CD4-positive, alpha-beta T cell treated with Interleukin-17A for 1 hour (primary cell): ENCODE measurements around the gene FMO3.

Experiments used
- DNase-seq: peaks from one replicate; pipeline ENCODE4 v3.0.0-alpha.2; 2020

FMO3 gene

GRCh38 chr1:171090604-171091003, at the start of gene FMO3:
Gene FMO3 (plus strand): TSS chr1:171090905. CDS start chr1:171092659, 1,754 bp downstream.
- DNase-seq, result no peak

- DNase-seq, result no peak
Measured at GRCh38 chr1:171048014-171048413, 42.7 kb upstream of the FMO3 start.

- no peak for DNase-seq
Measured at GRCh38 chr1:171052977-171053376, 37.7 kb upstream of the FMO3 start.

DNA sequence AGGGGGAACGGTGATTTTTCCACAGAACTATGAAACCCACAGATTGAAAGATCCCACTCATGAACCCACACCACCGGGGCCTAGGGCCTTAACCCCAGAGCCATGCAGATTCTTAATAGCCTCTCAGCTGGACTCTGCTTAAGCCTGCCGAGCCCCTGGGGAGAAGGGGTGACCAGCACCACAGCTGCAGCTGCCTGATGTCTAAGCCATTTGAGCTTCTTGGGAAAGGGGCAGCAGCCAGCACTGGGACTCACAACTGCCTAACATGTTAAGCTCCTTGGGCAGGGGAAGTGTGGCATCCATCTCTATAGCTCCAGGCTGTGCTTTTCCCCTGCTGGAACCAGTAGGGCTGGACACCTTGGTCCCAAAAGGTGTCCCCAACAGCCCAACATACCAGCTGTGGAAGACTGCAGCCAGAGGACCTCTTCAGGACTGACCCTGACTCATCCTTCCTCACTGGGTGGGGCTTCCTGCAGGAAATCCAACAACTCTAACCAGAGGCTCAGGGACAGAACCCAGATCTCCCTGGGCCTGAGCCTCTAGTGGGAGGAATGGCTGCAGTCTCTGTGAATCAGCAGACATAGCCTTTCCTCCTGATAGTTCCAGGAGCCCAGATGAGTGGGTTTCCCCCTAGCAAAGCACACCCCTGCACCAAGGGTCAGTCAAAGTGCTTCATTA, 34.6 kb upstream of the FMO3 start:
- no peak for DNase-seq

GRCh38 chr1:171061425-171062143, 29.1 kb upstream of the FMO3 start:
- no peak for DNase-seq

GRCh38 chr1:171062902-171063301, 27.8 kb upstream of the FMO3 start:
- no peak for DNase-seq

DNA sequence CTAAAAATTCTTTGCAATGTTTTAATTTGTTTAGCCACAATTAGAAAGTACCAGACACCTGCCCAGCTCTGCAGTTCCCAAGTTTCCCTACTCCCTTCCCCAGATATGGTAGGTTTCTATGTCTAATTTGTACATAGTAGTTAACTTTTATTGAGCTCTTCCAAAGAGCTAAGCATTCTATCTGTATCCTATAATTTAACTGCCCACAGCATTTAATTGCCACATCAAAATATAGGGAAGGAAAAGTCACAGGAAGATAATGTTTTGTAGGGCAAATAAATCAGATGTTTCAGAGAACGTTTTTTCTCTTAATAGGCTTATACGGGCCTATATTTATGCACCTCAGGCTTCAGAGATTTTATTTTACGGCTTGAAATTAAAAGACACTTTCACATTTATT, 15.7 kb upstream of the FMO3 start:
- DNase-seq, result no peak

GRCh38 chr1:171081314-171081753, 9.4 kb upstream of the FMO3 start:
- DNase-seq, result no peak

DNA sequence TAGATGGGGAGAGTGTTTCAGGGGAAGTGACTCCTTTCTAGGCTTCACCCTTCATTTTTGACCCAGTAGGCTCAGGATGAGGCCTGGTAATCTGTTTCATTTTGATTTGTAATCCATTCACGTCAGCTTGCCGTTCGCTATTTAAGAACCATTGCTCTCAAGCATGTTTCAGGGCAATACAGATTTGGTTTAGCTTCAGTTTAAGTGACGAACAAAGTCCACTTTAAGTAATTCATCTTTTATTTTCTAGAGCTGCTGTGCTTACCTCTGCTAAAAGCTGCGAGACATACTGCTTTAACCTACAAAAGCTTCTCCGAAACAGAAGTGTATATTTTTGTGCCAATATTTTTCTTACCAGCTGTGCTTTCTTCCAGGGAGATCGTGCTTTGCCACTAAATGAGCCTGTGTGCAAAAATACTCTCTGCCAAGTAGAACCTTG, 8.9 kb upstream of the FMO3 start:
- no peak for DNase-seq

- DNase-seq, result no peak
Measured at GRCh38 chr1:171082606-171083005, 8.1 kb upstream of the FMO3 start.

DNA sequence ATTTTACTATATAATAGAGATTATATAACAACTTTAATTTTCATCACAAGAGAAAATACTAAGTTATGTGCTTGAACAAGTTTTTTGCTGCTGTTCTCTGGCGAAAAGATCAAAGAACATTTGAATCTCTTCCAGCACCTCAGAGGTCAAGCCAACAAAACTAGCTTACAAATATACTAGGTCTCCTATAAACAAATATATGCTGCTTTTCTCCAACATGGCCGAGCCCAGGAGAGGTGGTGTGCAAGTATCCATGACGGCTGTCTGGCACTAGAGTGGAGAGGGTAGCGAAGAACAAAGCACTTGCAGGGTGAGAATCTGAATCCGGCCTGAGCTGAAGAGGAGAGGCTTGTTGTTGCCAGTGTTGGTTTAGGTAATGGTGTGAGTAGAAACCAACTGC, 7.5 kb upstream of the FMO3 start:
- no peak for DNase-seq

GRCh38 chr1:171084091-171084490, 6.6 kb upstream of the FMO3 start:
- DNase-seq, result no peak

GRCh38 chr1:171084870-171085269, 5.8 kb upstream of the FMO3 start:
- DNase-seq, result no peak

GRCh38 chr1:171087896-171088295, 2.8 kb upstream of the FMO3 start:
- no peak for DNase-seq

- DNase-seq, result no peak
Measured at GRCh38 chr1:171103862-171104261, 13.2 kb downstream of the FMO3 start.

DNA sequence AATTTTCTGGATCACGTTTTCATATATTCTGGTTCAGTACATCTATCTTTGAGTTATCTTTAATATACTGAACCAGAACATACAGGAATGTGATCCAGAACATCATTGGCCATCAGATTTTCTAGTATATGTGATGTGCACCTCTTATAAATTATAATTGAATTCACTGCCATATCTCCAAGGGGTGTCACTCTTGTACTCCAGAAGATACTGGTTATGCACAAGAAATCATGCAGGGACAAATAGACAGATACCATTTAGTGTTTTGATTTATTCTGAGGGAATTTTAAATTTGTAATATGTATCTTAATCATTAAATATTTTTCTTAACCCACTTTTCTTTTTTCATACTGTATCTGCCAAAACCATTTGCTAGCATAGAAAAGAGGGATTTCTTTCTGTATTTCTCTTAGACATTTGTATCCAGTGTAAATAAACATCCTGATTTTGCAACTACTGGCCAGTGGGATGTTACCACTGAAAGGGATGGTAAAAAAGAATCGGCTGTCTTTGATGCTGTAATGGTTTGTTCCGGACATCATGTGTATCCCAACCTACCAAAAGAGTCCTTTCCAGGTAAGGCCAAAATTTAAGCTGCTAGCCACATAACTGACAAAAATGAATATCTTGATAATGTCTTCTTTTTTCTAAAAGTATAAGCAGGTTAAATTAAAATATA, 16.7 kb downstream of the FMO3 start:
- no peak for DNase-seq

- DNase-seq, result no peak
Measured at GRCh38 chr1:171107969-171108368, 17.3 kb downstream of the FMO3 start.

GRCh38 chr1:171109966-171110365, 19.3 kb downstream of the FMO3 start:
- no peak for DNase-seq

DNA sequence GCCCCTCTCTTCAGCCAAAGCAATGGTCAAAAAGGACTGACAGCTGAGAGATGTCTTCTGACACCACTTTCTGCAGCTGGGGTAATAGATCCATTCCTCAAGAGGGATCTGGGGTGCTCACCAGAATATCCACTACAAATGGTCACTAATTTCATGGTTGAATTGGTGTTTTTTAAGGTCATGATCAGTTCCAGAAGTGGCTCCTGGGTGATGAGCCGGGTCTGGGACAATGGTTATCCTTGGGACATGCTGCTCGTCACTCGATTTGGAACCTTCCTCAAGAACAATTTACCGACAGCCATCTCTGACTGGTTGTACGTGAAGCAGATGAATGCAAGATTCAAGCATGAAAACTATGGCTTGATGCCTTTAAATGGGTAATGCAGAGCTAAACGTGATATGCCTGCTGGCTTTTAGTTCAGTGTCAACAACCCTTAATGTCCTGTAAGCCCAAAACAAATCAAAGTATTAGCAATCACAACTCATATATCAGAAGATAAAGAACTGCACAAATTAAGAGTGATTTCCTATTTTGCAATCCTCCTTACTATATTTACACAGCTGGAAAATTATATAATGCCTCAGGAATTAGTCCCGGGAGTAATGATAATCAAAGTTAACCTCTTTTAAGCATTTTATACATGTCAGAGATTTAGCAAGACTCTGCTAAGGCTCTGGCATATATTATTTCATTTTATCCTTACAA, 20.1 kb downstream of the FMO3 start:
- no peak for DNase-seq

DNA sequence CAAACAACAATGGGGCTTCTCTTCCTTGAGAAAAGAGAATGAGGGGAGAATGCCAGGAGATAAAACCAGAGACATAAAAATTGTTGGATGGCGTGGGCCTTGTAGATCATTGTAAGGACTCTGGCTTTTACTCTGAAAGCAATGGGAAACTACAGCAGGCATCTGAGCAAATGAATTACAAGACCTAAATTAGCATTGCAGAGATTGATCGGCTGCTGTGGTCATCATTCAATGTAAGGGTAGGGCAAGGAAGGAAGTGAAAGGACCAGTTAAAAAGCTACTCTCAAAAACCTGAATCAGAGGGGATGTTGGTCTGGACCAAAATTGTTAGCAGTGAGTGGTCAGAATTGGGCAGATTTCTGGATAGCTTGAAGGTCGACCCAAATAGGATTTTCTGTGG, 21.4 kb downstream of the FMO3 start:
- no peak for DNase-seq

DNA sequence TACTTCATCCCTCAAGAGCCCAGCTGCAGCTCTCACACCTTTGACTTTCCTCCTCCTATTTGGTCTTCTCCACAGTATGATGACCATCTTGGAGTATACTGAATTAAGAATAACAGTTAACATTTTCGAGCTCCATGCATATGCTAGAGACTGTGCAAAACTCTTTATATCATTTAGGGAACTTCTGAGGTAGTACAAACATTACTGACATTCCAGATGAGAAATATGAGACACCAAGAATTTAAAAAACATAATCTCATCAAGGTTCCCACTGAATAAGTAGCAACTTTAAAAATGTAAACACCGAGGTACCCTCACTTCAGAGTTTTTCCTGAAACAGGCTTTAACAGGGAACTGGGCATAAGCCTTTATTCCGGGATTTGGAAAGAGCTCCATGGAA, 22.7 kb downstream of the FMO3 start:
- no peak for DNase-seq

DNA sequence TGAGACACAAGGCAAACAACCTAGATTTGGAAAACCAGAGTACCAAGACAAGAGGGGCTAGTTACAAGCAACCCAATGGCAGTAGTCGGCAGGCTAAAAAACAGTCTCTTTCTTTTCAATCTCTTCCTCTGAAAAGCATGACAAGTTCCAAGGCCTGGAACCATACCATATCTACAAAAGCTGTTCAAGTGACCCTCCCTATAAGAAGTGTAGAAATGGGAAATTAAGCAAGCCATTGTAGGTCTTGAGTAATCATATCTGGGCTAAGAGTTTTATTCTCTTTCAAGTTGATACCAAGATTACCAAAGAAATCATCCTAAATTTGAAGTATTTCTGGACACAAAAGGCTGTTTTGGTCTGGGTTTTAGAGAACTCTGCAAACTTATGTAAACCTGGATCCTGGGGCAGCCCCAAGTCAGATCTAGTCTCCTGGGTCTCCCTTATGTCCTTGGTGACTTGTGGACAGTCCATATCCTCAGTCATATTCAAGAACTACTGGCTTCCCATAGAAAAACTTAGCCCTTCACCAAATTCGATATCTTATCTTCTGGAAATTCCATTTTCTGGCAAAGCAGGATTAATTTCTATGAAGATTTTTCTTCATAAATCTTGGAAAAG, 24.7 kb downstream of the FMO3 start:
- no peak for DNase-seq

DNA sequence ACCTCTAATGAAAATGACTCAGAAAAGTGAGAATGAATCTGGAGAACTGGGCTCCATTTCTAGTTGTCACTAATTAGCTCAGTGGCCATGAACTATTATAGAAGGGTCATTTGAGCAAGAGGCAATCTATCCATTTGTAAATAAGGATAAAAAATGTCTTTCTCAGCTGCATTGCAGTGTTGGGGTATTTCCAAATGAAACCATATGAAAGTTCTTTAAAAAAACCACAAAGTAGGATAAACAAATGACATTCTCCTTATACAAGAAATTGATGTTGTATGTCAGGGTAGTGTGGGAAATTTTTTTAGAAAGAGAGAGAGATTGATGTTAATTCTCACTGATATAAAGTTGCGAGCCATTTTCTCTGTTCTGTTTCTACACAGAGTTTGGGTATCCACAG, 26.0 kb downstream of the FMO3 start:
- no peak for DNase-seq
